ENCODE measurements around the gene HLA-DRA. TPM values are rescaled to one million over a fixed set of nuclear protein-coding genes. Genes with fewer than 3 reads are reported as not detected.
"Not testable (repeated sequence)": the region's sequence is repeated elsewhere in the genome, so short reads cannot be mapped to it uniquely, and the experiment has no call there.

Gene HLA-DRA
- total and polyA plus RNA-seq, 2 donors (not counting 3 experiments of a cell fraction or from before 2014, with no cell fraction given): not detected

- Histone ChIP-seq H2AFZ (ENCODE audit: low read depth, low read length) (no peak overlapping the region), H3K9me1 (replicated peaks; ENCODE audit: control insufficient read depth, extremely low read depth, insufficient read depth, low read length) (no peaks in the 10 kb centered on the region), H3K9ac (replicated peaks; ENCODE audit: extremely low read depth, insufficient read depth, low read length) (no peak overlapping the region), H3K9me3 (replicated peaks; ENCODE audit: control insufficient read depth, insufficient read depth, low read length) (no peaks in the 10 kb centered on the region), H3K4me1 (ENCODE audit: control insufficient read depth, extremely low read depth, insufficient read depth, low read length) (no peaks in the 10 kb centered on the region), H3K79me2 (ENCODE audit: control insufficient read depth, insufficient read depth, low read length) (no peaks in the 10 kb centered on the region), H4K20me1 (replicated peaks; ENCODE audit: control insufficient read depth, extremely low read depth, insufficient read depth, low read length) (no peaks in the 10 kb centered on the region), H3K4me2 (ENCODE audit: insufficient read depth, low read length) (no peak overlapping the region), H3K4me3 (replicated peaks in 1 of 3; ENCODE audit: insufficient read depth in 1 of 3, low read depth in 1 of 3, low read length in 3 of 3) (no peak overlapping the region), H3K27me3 (ENCODE audit: control insufficient read depth in 2 of 2, insufficient read depth in 2 of 2, low read length in 2 of 2) (peaks cover 20 to 27% of the 10 kb centered on the region in 2 experiments), H3K36me3 (ENCODE audit: control insufficient read depth in 2 of 2, extremely low read depth in 1 of 2, insufficient read depth in 2 of 2, low read length in 2 of 2) (no peaks in the 10 kb centered on the region), H3K27ac (ENCODE audit: insufficient read depth, low read depth, low read length) (no peak overlapping the region)
- ChIA-PET POLR2A (no interaction called here), CTCF (interaction anchor here (0.8 to 4.0 kb wide), 10 partner anchors 187 to 440 kb away, joined by 3 to 45 read pairs (median 6); no protein-coding TSS in a partner anchor)
- dilution Hi-C loops (cut with MboI; ENCODE audit: extremely low pct_ligation_motif_present, low sequenced_read_pairs) (no loop called here), intact Hi-C loops (cut with micrococcal nuclease) (loop anchor here (1.0 to 5.0 kb wide), 3 partner anchors 268 to 435 kb away; no protein-coding TSS in a partner anchor)
- DNase-seq (ENCODE audit: low read depth, low spot score) (peak; percentile 51), FAIRE-seq (peak; percentile 37)
- BruUV-seq (replicated peaks): no TSS peak
- TF ChIP-seq CTCF (IDR thresholded peaks at IDR 0.05; ENCODE audit: extremely low read depth in 1 of 2, insufficient read depth in 1 of 2, low read depth in 1 of 2, low read length in 2 of 2) (peak in 1 of 2 donors; percentile 12), POLR2AphosphoS5 (IDR thresholded peaks at IDR 0.05; ENCODE audit: insufficient read depth, low read depth, low read length) (no peak)
These were observed 7.6 kb upstream of the HLA-DRA start for GRCh38 chr6:32432050-32432450.

GRCh38 chr6:32433950-32434349 lies 5.7 kb upstream of the HLA-DRA start:
- CTCF ChIA-PET: interaction anchor here (0.8 to 4.0 kb wide), 3 partner anchors 352 to 434 kb away, joined by 3 to 45 read pairs (median 5); no protein-coding TSS in a partner anchor
- peaks cover 16 to 27% of the 10 kb centered on the region in 2 experiments for H3K27me3 ChIP-seq (ENCODE audit: control insufficient read depth in 2 of 2, insufficient read depth in 2 of 2, low read length in 2 of 2)

More at GRCh38 chr6:32433950-32434349, 5.7 kb upstream of the HLA-DRA start:
- H3K9me1 ChIP-seq (replicated peaks; ENCODE audit: control insufficient read depth, extremely low read depth, insufficient read depth, low read length); FAIRE-seq; H3K27ac ChIP-seq (ENCODE audit: insufficient read depth, low read depth, low read length); dilution Hi-C loops (cut with MboI; ENCODE audit: extremely low pct_ligation_motif_present, low sequenced_read_pairs); H3K9me3 ChIP-seq (replicated peaks; ENCODE audit: control insufficient read depth, insufficient read depth, low read length); H3K4me3 ChIP-seq (replicated peaks in 1 of 3; ENCODE audit: insufficient read depth in 1 of 3, low read depth in 1 of 3, low read length in 3 of 3); H3K4me1 ChIP-seq (ENCODE audit: control insufficient read depth, extremely low read depth, insufficient read depth, low read length); H3K36me3 ChIP-seq (ENCODE audit: control insufficient read depth in 2 of 2, extremely low read depth in 1 of 2, insufficient read depth in 2 of 2, low read length in 2 of 2); H4K20me1 ChIP-seq (replicated peaks; ENCODE audit: control insufficient read depth, extremely low read depth, insufficient read depth, low read length); DNase-seq (ENCODE audit: low read depth, low spot score); H3K9ac ChIP-seq (replicated peaks; ENCODE audit: extremely low read depth, insufficient read depth, low read length); POLR2A ChIA-PET; H3K79me2 ChIP-seq (ENCODE audit: control insufficient read depth, insufficient read depth, low read length); H3K4me2 ChIP-seq (ENCODE audit: insufficient read depth, low read length); H2AFZ ChIP-seq (ENCODE audit: low read depth, low read length); BruUV-seq (replicated peaks): not testable (repeated sequence)
- intact Hi-C loops (cut with micrococcal nuclease): loop anchor here (5.0 kb wide), 2 partner anchors 363 to 433 kb away; no protein-coding TSS in a partner anchor

All from endothelial cell of umbilical vein (primary cell).